SK-N-SH (cell line): ENCODE measurements around the gene PIAS1. TPM values are rescaled to one million over a fixed set of nuclear protein-coding genes. Genes with fewer than 3 reads are reported as not detected.

ENCODE experiments used
- CTCF ChIA-PET: fragments of 300-600, 350-600 bp; formaldehyde crosslinking; extraction: SDS; loops from one replicate; lab custom pipeline; 2021; lab: Yijun Ruan, JAX
- POLR2A ChIA-PET: fragments of 350-600 bp; sonication (Branson Sonifier 250); formaldehyde crosslinking; extraction: SDS; loops from one replicate; lab custom pipeline; 2020; ENCODE audit warnings: antibody characterized with exemption, inconsistent platforms; lab: Yijun Ruan, JAX
- DNase-seq: peaks from one replicate; pipeline ENCODE4 v3.0.0; 2012
- H2AFZ ChIP-seq: fragments of 200-600 bp; sonication (generic); 2 replicates; pipeline ENCODE4 v1.8.1; 2016; ENCODE audit warnings: antibody characterized with exemption, mild to moderate bottlenecking, low read depth
- H3F3A ChIP-seq: fragments of 200-600 bp; sonication (generic); replicated peaks from 2 replicates; pipeline ENCODE3; 2016; ENCODE audit warnings: antibody characterized with exemption, mild to moderate bottlenecking; ENCODE audit not compliant: insufficient read depth
- H3K27ac ChIP-seq, 2 experiments: fragments of 200-500 bp in 1 of 2; fragments of 200-600 bp in 1 of 2; sonication (Bioruptor generic) in 1 of 2; sonication (generic), shearing (Covaris generic) in 1 of 2; 2 replicates each; pipeline versions ENCODE4 v1.5.1 to v1.6.1; 2014 to 2016; ENCODE audit warnings: low read depth in 2 of 2, inconsistent platforms in 1 of 2, low read length in 1 of 2, mild to moderate bottlenecking in 1 of 2, mixed read lengths in 1 of 2
- H3K27me3 ChIP-seq: fragments of 200-600 bp; sonication (generic), shearing (Covaris generic); 2 replicates; pipeline ENCODE4 v1.6.1; 2016; ENCODE audit warnings: mixed run types; ENCODE audit not compliant: insufficient read depth
- H3K36me3 ChIP-seq, 2 experiments: fragments of 200-500 bp in 1 of 2; fragments of 200-600 bp in 1 of 2; sonication (Bioruptor generic) in 1 of 2; sonication (generic) in 1 of 2; replicated peaks in 1 of 2; 2 replicates each; pipeline versions ENCODE3 to v1.5.1; 2014 to 2016; ENCODE audit warnings: low read length in 1 of 2, mild to moderate bottlenecking in 1 of 2; ENCODE audit not compliant: insufficient read depth in 2 of 2, control insufficient read depth in 1 of 2
- H3K4me1 ChIP-seq, 2 experiments: fragments of 200-500 bp in 1 of 2; fragments of 200-600 bp in 1 of 2; sonication (Bioruptor generic) in 1 of 2; sonication (generic), shearing (Covaris generic) in 1 of 2; 2 replicates each; pipeline versions ENCODE4 v1.5.1 to v1.6.1; 2014 to 2016; ENCODE audit warnings: low read depth in 1 of 2, low read length in 1 of 2, mixed run types in 1 of 2; ENCODE audit not compliant: insufficient read depth in 2 of 2, control insufficient read depth in 1 of 2
- H3K4me2 ChIP-seq: fragments of 200-600 bp; sonication (generic), shearing (Covaris generic); 2 replicates; pipeline ENCODE4 v1.6.1; 2017; ENCODE audit warnings: mixed run types
- H3K4me3 ChIP-seq, 2 experiments: fragments of 200-500 bp in 1 of 2; fragments of 200-600 bp in 1 of 2; sonication (Bioruptor generic) in 1 of 2; sonication (generic), shearing (Covaris generic) in 1 of 2; 2 replicates each; pipeline versions ENCODE4 v1.5.1 to v1.8.1; 2014 to 2016; ENCODE audit warnings: low read depth in 2 of 2, inconsistent platforms in 1 of 2, low read length in 1 of 2, mild to moderate bottlenecking in 1 of 2, mixed read lengths in 1 of 2, moderate library complexity in 1 of 2
- H3K79me2 ChIP-seq: fragments of 200-600 bp; sonication (generic); 2 replicates; pipeline ENCODE4 v1.8.1; 2017; ENCODE audit warnings: mild to moderate bottlenecking; ENCODE audit not compliant: insufficient read depth
- H3K9ac ChIP-seq: fragments of 200-600 bp; sonication (generic); 2 replicates; pipeline ENCODE4 v1.6.1; 2017; ENCODE audit warnings: mixed run types
- H3K9me2 ChIP-seq: fragments of 200-600 bp; sonication (generic); 2 replicates; pipeline ENCODE4 v1.6.1; 2017; ENCODE audit warnings: mixed run types
- H3K9me3 ChIP-seq: fragments of 200-600 bp; sonication (generic); 2 replicates; pipeline ENCODE4 v1.6.1; 2017; ENCODE audit warnings: mixed run types, mild to moderate bottlenecking, moderate library complexity
- H4K20me1 ChIP-seq: fragments of 200-600 bp; sonication (generic); 2 replicates; pipeline ENCODE4 v1.6.1; 2017; ENCODE audit warnings: mild to moderate bottlenecking, mixed run types; ENCODE audit not compliant: insufficient read depth
- CHD2 ChIP-seq: fragments of 150-350 bp; IDR thresholded peaks from 2 replicates; pipeline ENCODE4 v1.6.1; 2018; ENCODE audit warnings: low read length; ENCODE audit not compliant: partially characterized antibody
- CTCF ChIP-seq: fragments of 200-600 bp; sonication (generic); IDR thresholded peaks from 2 replicates; pipeline ENCODE4 v1.6.1; 2017; ENCODE audit warnings: antibody characterized with exemption, mild to moderate bottlenecking, moderate library complexity
- EP300 ChIP-seq, 2 experiments: IDR thresholded peaks; 2 replicates each; pipeline versions ENCODE4 v1.4.0 to v1.6.1; 2012; ENCODE audit warnings: borderline replicate concordance in 1 of 2, low read depth in 1 of 2, low read length in 1 of 2
- EZH2phosphoT487 ChIP-seq: fragments of 200-600 bp; sonication (generic); IDR thresholded peaks from 2 replicates; pipeline ENCODE4 v1.6.1; 2017; ENCODE audit warnings: low read depth, mixed run types, mild to moderate bottlenecking, antibody characterized with exemption, moderate library complexity, borderline replicate concordance
- FOXJ3 ChIP-seq: sonication (generic); formaldehyde crosslinking; IDR thresholded peaks from 2 replicates; pipeline ENCODE4 v1.5.1; 2020; ENCODE audit warnings: mild to moderate bottlenecking, missing genetic modification reagents
- FOXM1 ChIP-seq: IDR thresholded peaks from 2 replicates; pipeline ENCODE4 v1.4.0; 2012; ENCODE audit warnings: low read depth, mild to moderate bottlenecking
- GABPA ChIP-seq: IDR thresholded peaks from 2 replicates; pipeline ENCODE4 v1.4.0; 2012; ENCODE audit warnings: low read depth, mild to moderate bottlenecking
- JUND ChIP-seq: IDR thresholded peaks from 2 replicates; pipeline ENCODE4 v1.4.0; 2012
- MAX ChIP-seq: IDR thresholded peaks from 2 replicates; pipeline ENCODE4 v1.4.0; 2012; ENCODE audit warnings: low read depth
- NFIC ChIP-seq: IDR thresholded peaks from 2 replicates; pipeline ENCODE4 v1.4.0; 2012; ENCODE audit warnings: borderline replicate concordance
- NRF1 ChIP-seq: IDR thresholded peaks from 2 replicates; pipeline ENCODE4 v1.6.1; 2012; ENCODE audit warnings: low read depth, mild to moderate bottlenecking, low read length
- RAD21 ChIP-seq: IDR thresholded peaks from 2 replicates; pipeline ENCODE4 v1.6.1; 2012; ENCODE audit warnings: mild to moderate bottlenecking, low read length
- RCOR1 ChIP-seq: fragments of 150-350 bp; IDR thresholded peaks from 2 replicates; pipeline ENCODE4 v1.6.1; 2017; ENCODE audit warnings: antibody characterized with exemption, low read length
- SMC3 ChIP-seq: IDR thresholded peaks from 2 replicates; pipeline ENCODE4 v1.6.1; 2012; ENCODE audit warnings: low read depth, low read length, improper control_type of control experiment
- TCF12 ChIP-seq: IDR thresholded peaks from 2 replicates; pipeline ENCODE4 v1.4.0; 2012
- USF2 ChIP-seq: fragments of 150-350 bp; IDR thresholded peaks from 2 replicates; pipeline ENCODE4 v1.6.1; 2017; ENCODE audit warnings: antibody characterized with exemption, low read length, low read depth, borderline replicate concordance
- YY1 ChIP-seq: IDR thresholded peaks from 2 replicates; pipeline ENCODE4 v1.4.0; 2012; ENCODE audit warnings: low read depth, mild to moderate bottlenecking
- ZBTB33 ChIP-seq: IDR thresholded peaks from 2 replicates; pipeline ENCODE4 v1.4.0; 2012; ENCODE audit warnings: low read depth, borderline replicate concordance
- WGBS: methylation state at CpG from one replicate; pipeline ENCODE4 v1.1.6; 2017; ENCODE audit warnings: low lambda C conversion rate; 5-methylcytosine and 5-hydroxymethylcytosine counted together
- polyA plus RNA-seq, 3 experiments: library from polyadenylated mRNA; depleted of rRNA; stranded (reverse); fragments of >200 nt; gene quantifications; 2 replicates each; pipeline ENCODE4 v1.2.3, GENCODE V29; 2012
- TF ChIP-seq, protein P1 (sequence below): IDR thresholded peaks from 2 replicates; pipeline ENCODE4 v1.4.0; 2012; ENCODE audit warnings: low read depth, borderline replicate concordance

PIAS1 gene
- polyA plus RNA-seq, 1 of the 3 experiments (the other 2 are of a cell fraction), result 9.0 TPM

DNA sequence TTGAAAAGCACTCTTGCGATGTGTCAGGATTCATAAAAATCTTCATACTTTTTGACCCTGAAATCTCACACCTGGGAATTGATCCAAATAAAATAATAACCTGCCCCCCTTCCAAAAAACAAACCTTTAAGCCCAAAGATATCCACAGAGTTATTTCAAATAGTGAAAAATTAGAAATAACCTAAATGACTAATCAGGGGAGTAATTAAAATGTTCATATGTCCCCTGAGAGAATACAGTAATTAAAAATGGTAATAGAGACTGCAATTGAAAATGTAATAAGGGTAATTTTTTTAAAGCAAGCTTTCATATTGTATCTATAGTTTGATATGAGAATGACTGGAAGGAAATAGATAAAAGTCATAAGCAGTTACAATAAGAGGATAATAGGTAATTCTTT, 83.0 kb downstream of the PIAS1 start:
- no peak overlapping the region for H3K27ac ChIP-seq
- no peak overlapping the region for H2AFZ ChIP-seq
- peaks cover 9% of the 10 kb centered on the region for H3F3A ChIP-seq
- no peaks in the 10 kb centered on the region; a peak in 1 of 4 replicates for H3K4me1 ChIP-seq
- H3K9ac ChIP-seq, result no peak overlapping the region
- no peaks in the 10 kb centered on the region for H3K9me2 ChIP-seq
- CTCF ChIA-PET, result interaction anchor here (1.2 kb wide), 2 partner anchors 18 to 274 kb away, joined by 3 to 4 read pairs; no protein-coding TSS in a partner anchor
- H3K4me3 ChIP-seq, result no peak overlapping the region
- no peaks in the 10 kb centered on the region for H4K20me1 ChIP-seq
- no peak for TF ChIP-seq RCOR1
- no peak for TF ChIP-seq NFIC
- no peak for TF ChIP-seq EZH2phosphoT487
- TF ChIP-seq CHD2, result no peak
- TF ChIP-seq RAD21, result no peak
- TF ChIP-seq, protein P1, sequence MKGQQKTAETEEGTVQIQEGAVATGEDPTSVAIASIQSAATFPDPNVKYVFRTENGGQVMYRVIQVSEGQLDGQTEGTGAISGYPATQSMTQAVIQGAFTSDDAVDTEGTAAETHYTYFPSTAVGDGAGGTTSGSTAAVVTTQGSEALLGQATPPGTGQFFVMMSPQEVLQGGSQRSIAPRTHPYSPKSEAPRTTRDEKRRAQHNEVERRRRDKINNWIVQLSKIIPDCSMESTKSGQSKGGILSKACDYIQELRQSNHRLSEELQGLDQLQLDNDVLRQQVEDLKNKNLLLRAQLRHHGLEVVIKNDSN, result no peak
- no peak for TF ChIP-seq USF2
- TF ChIP-seq TCF12, result no peak
- TF ChIP-seq SMC3, result no peak
- TF ChIP-seq, all 33 proteins: peak for 0
- peaks cover 0 to 9% of the 10 kb centered on the region in 2 experiments for H3K36me3 ChIP-seq
- H3K9me3 ChIP-seq, result no peaks in the 10 kb centered on the region
- DNase-seq, result no peak
- H3K27me3 ChIP-seq, result no peaks in the 10 kb centered on the region
- WGBS, result 95% methylated on average over 1 of the region's 1 CpG
- POLR2A ChIA-PET, result no interaction called here
- H3K79me2 ChIP-seq, result peaks cover 14% of the 10 kb centered on the region; the same call in 1 of the 2 replicates
- no peak overlapping the region for H3K4me2 ChIP-seq

DNA sequence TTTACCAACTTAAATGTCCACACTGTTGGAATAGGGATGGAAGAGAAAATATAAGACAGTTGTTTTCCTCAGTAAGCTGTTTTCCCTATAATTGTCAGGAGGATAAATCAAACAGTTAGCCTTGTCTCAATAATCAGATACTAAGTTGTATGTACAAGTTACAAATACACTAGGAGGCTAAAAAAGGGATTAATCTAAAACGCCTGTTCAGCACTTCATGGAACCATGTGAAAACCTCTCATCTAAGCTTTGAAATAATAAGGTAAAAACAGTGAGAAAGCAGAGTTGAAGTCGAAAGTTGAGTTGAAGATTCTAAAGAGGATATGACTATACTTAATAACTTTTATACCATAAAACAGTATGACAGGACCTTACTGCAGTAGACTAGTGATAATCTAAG, 89.0 kb downstream of the PIAS1 start:
- no peak for DNase-seq
- Histone ChIP-seq H3K9me3 (no peaks in the 10 kb centered on the region), H3K9me2 (no peaks in the 10 kb centered on the region), H4K20me1 (no peaks in the 10 kb centered on the region), H3K9ac (no peak overlapping the region), H3F3A (peaks cover 14% of the 10 kb centered on the region), H3K4me3 (no peak overlapping the region), H3K36me3 (peaks cover 23 to 26% of the 10 kb centered on the region in 2 experiments)
- 87% methylated on average over 2 of the region's 2 CpGs for WGBS
- CTCF ChIA-PET, result no interaction called here
- TF ChIP-seq CTCF (no peak), JUND (no peak), RCOR1 (no peak), NRF1 (no peak), YY1 (no peak), NFIC (no peak), ZBTB33 (no peak), TCF12 (no peak), FOXM1 (no peak), FOXJ3 (CRISPR knock-in tag) (no peak), MAX (no peak), EP300 (IDR thresholded peaks at IDR 0.05; ENCODE audit: borderline replicate concordance in 1 of 2, low read depth in 1 of 2, low read length in 1 of 2) (no peak), GABPA (no peak)
- TF ChIP-seq, all 33 proteins: peak for 0
- H2AFZ ChIP-seq, result no peak overlapping the region
- H3K4me2 ChIP-seq, result no peak overlapping the region
- H3K79me2 ChIP-seq, result peaks cover 16% of the 10 kb centered on the region; the same call in 1 of the 2 replicates
- no peak overlapping the region for H3K27ac ChIP-seq
- no peaks in the 10 kb centered on the region for H3K27me3 ChIP-seq
- POLR2A ChIA-PET, result no interaction called here
- no peaks in the 10 kb centered on the region; a peak in 1 of 4 replicates for H3K4me1 ChIP-seq
